Activated CD8-positive, alpha-beta T cell treated with anti-CD3 and anti-CD28 coated beads for 36 hours (primary cell): ENCODE measurements around the gene MMAB. TPM values are rescaled to one million over a fixed set of nuclear protein-coding genes. Genes with fewer than 3 reads are reported as not detected.
"Not testable (repeated sequence)": the region's sequence is repeated elsewhere in the genome, so short reads cannot be mapped to it uniquely, and the experiment has no call there.

Experiments
- ATAC-seq: fragments of 200-7000 bp; cut with Tn5 transposase; one replicate; pipeline ENCODE4 v1.10.0; 2021; ENCODE audit warnings: mild to moderate bottlenecking, moderate library complexity
- CTCF ChIA-PET: fragments of 350-600 bp; sonication (Branson Sonifier 250); formaldehyde crosslinking; loops from one replicate; lab custom pipeline; 2021; ENCODE audit warnings: antibody characterized with exemption; lab: Charles Lee
- POLR2A ChIA-PET: fragments of 350-600 bp; sonication (Branson Sonifier 250); formaldehyde crosslinking; loops from one replicate; lab custom pipeline; 2021; ENCODE audit warnings: antibody characterized with exemption; lab: Charles Lee
- DNase-seq: peaks from one replicate; pipeline ENCODE4 v3.0.0-alpha.2; 2020
- H3K27ac Mint-ChIP-seq: one replicate; pipeline ENCODE4 v1.8.0; 2021; ENCODE audit warnings: mild to moderate bottlenecking, mixed read lengths
- H3K27me3 Mint-ChIP-seq: one replicate; pipeline ENCODE4 v1.8.0; 2021; ENCODE audit warnings: mixed read lengths
- H3K36me3 Mint-ChIP-seq: one replicate; pipeline ENCODE4 v1.8.0; 2021; ENCODE audit warnings: low read depth, mixed read lengths
- H3K4me1 Mint-ChIP-seq: one replicate; pipeline ENCODE4 v1.8.0; 2021; ENCODE audit warnings: low read depth, mixed read lengths
- H3K4me3 Mint-ChIP-seq: one replicate; pipeline ENCODE4 v1.8.0; 2021; ENCODE audit warnings: mild to moderate bottlenecking, moderate library complexity, mixed read lengths
- H3K9me3 Mint-ChIP-seq: one replicate; pipeline ENCODE4 v1.8.0; 2021; ENCODE audit warnings: mixed read lengths
- CTCF ChIP-seq: fragments of 200-600 bp; IDR thresholded peaks from one replicate; pipeline ENCODE4 v1.8.0; 2022; ENCODE audit warnings: antibody characterized with exemption, mild to moderate bottlenecking
- intact Hi-C: fragments of 100-400 bp; cut with micrococcal nuclease; formaldehyde crosslinking; loops from one replicate; pipeline ENCODE4 v1.10.0; 2022
- total RNA-seq, 2 experiments: library from RNA; stranded (reverse); gene quantifications; one replicate each; pipeline ENCODE4 v1.2.3, GENCODE V29; 2021

MMAB gene
- total RNA-seq, 2 experiments from 2014 or later: 60.5 to 60.9 TPM

- H3K27ac Mint-ChIP-seq: no peak overlapping the region
- H3K4me1 Mint-ChIP-seq: no peaks in the 10 kb centered on the region
Measured at GRCh38 chr12:109605016-109605415, 31.7 kb upstream of the MMAB start.

GRCh38 chr12:109604132-109604585 is 30.9 kb upstream of the MMAB start:
- no peaks in the 10 kb centered on the region for H3K36me3 Mint-ChIP-seq
- H3K4me1 Mint-ChIP-seq: no peaks in the 10 kb centered on the region
- CTCF ChIA-PET: interaction anchor here (0.7 to 1.2 kb wide), 3 partner anchors 10 to 169 kb away, joined by 3 to 4 read pairs (median 4); partner anchors contain the start of gene FAM222A
- H3K9me3 Mint-ChIP-seq: no peaks in the 10 kb centered on the region
- TF ChIP-seq CTCF: no peak
- DNase-seq (no peak), ATAC-seq (no peak)
- H3K4me3 Mint-ChIP-seq: no peak overlapping the region
- intact Hi-C loops: no loop called here
- H3K27ac Mint-ChIP-seq: no peak overlapping the region
- POLR2A ChIA-PET: no interaction called here
- H3K27me3 Mint-ChIP-seq: peaks cover 1% of the 10 kb centered on the region

More at GRCh38 chr12:109605016-109605415, 31.7 kb upstream of the MMAB start:
- Mint-ChIP-seq H3K36me3 (no peaks in the 10 kb centered on the region), H3K27me3 (peaks cover 1% of the 10 kb centered on the region), H3K9me3 (no peaks in the 10 kb centered on the region), H3K4me3 (no peak overlapping the region)
- ChIA-PET POLR2A (no interaction called here), CTCF (interaction anchor here (1.2 kb wide), 2 partner anchors 9 to 168 kb away, joined by 3 to 4 read pairs; no protein-coding TSS in a partner anchor)
- ATAC-seq: no peak
- no peak for DNase-seq
- no peak for TF ChIP-seq CTCF
- intact Hi-C loops: no loop called here

GRCh38 chr12:109602132-109602531 is 28.8 kb upstream of the MMAB start:
- H3K27ac Mint-ChIP-seq, POLR2A ChIA-PET, H3K4me3 Mint-ChIP-seq, ATAC-seq, CTCF ChIA-PET, H3K36me3 Mint-ChIP-seq, intact Hi-C loops, H3K27me3 Mint-ChIP-seq, H3K9me3 Mint-ChIP-seq, H3K4me1 Mint-ChIP-seq, DNase-seq: not testable (repeated sequence)

GRCh38 chr12:109601557-109601956 is 28.3 kb upstream of the MMAB start:
- ChIA-PET CTCF (interaction anchor here (1.4 kb wide), 1 partner anchor 138 kb away, joined by 4 read pairs; no protein-coding TSS in a partner anchor), POLR2A (no interaction called here)
- DNase-seq (no peak), ATAC-seq (no peak)
- no peak for TF ChIP-seq CTCF
- H3K36me3 Mint-ChIP-seq: no peaks in the 10 kb centered on the region
- H3K27ac Mint-ChIP-seq: no peak overlapping the region
- H3K4me3 Mint-ChIP-seq: no peak overlapping the region
- H3K4me1 Mint-ChIP-seq: peaks cover 9% of the 10 kb centered on the region
- intact Hi-C loops: no loop called here
- H3K9me3 Mint-ChIP-seq: no peaks in the 10 kb centered on the region
- no peaks in the 10 kb centered on the region for H3K27me3 Mint-ChIP-seq

GRCh38 chr12:109600995-109601394 is 27.7 kb upstream of the MMAB start:
- ChIA-PET POLR2A (no interaction called here), CTCF (interaction anchor here (1.1 to 1.7 kb wide), 3 partner anchors 49 to 175 kb away, joined by 3 to 8 read pairs (median 4); no protein-coding TSS in a partner anchor)
- intact Hi-C loops: no loop called here
- Mint-ChIP-seq H3K36me3 (no peaks in the 10 kb centered on the region), H3K4me1 (peaks cover 9% of the 10 kb centered on the region), H3K27ac (no peak overlapping the region), H3K9me3 (no peaks in the 10 kb centered on the region), H3K27me3 (no peaks in the 10 kb centered on the region), H3K4me3 (no peak overlapping the region)
- no peak for TF ChIP-seq CTCF
- DNase-seq (no peak), ATAC-seq (no peak)
